Stomach (tissue), 4 donors: ENCODE results near the gene PLCB4.

Experiments used
- CTCF ChIP-seq, 7 experiments: fragments of 450-650 bp in 4 of 7; fragments of 200-600 bp in 3 of 7; sonication (generic) in 3 of 7; IDR thresholded peaks; one replicate each; pipeline ENCODE4 v1.5.1; 2016 to 2019; ENCODE audit warnings: antibody characterized with exemption in 7 of 7, control low read depth in 2 of 7, mild to moderate bottlenecking in 1 of 7
- EP300 ChIP-seq: sonication (generic); formaldehyde crosslinking; IDR thresholded peaks from one replicate; pipeline ENCODE4 v1.6.1; 2017; ENCODE audit warnings: antibody characterized with exemption
- POLR2A ChIP-seq, 4 donors: fragments of 450-650 bp; IDR thresholded peaks; one replicate each; pipeline ENCODE4 v1.6.1; 2016; ENCODE audit warnings: antibody characterized with exemption in 4 of 4, control low read depth in 2 of 4, mild to moderate bottlenecking in 1 of 4, moderate library complexity in 1 of 4

- no peak for TF ChIP-seq CTCF (IDR thresholded peaks at IDR 0.05)
- TF ChIP-seq EP300, result no peak
- TF ChIP-seq POLR2A (IDR thresholded peaks at IDR 0.05), result no peak
Observed at GRCh38 chr20:9122571-9122970, 53.7 kb downstream of the PLCB4 start.
